HFF-Myc (cell line): ENCODE measurements around the gene CNOT3.

Experiments used
- DNase-seq: peaks from one replicate; pipeline ENCODE4 v3.0.0-alpha.2; 2011; ENCODE audit warnings: low read depth; ENCODE audit errors: extremely low read depth
- H3K4me3 ChIP-seq: replicated peaks from 2 replicates; pipeline ENCODE4 v1.5.1; 2011; ENCODE audit warnings: low read depth, mild to moderate bottlenecking, control low read depth, low read length
- TF ChIP-seq, protein P1 (sequence below): IDR thresholded peaks from 2 replicates; pipeline ENCODE4 v1.5.1; 2012; ENCODE audit warnings: mild to moderate bottlenecking, low read depth, low read length, control low read depth; ENCODE audit errors: missing control alignments

The CNOT3 gene

DNA sequence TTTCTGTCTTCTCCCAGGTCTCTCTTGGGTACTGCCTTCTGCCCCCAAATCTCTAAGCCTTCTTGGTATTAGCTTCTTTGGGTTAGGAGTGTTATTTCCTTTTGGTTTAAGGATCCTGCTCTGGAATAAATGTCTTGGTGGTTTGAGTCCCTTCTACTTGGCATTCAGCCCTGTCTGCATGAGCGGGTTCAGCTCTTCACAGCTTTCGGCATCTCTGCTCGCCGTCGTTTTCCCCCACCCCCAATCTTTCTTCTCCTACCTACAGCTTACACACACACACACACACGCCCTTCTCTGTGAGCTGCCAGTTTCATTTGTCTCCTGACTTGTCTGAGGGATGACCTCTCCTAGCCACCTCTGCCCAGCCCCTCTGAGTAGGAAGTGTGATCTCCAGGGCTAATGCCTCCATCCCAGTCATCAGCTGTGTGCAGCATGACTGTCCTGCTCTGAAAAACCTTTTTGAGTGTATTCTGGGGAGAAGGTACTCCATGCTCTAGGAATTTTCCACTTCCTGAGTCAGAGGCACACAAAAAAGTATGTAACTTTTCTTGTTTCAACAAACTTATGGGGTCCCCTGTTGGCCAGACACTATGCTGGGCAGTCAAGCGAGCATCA is 4.7 kb downstream of the CNOT3 start:
- no peak for DNase-seq
- TF ChIP-seq, protein P1, sequence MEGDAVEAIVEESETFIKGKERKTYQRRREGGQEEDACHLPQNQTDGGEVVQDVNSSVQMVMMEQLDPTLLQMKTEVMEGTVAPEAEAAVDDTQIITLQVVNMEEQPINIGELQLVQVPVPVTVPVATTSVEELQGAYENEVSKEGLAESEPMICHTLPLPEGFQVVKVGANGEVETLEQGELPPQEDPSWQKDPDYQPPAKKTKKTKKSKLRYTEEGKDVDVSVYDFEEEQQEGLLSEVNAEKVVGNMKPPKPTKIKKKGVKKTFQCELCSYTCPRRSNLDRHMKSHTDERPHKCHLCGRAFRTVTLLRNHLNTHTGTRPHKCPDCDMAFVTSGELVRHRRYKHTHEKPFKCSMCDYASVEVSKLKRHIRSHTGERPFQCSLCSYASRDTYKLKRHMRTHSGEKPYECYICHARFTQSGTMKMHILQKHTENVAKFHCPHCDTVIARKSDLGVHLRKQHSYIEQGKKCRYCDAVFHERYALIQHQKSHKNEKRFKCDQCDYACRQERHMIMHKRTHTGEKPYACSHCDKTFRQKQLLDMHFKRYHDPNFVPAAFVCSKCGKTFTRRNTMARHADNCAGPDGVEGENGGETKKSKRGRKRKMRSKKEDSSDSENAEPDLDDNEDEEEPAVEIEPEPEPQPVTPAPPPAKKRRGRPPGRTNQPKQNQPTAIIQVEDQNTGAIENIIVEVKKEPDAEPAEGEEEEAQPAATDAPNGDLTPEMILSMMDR: no peak
- no peak overlapping the region for H3K4me3 ChIP-seq

DNA sequence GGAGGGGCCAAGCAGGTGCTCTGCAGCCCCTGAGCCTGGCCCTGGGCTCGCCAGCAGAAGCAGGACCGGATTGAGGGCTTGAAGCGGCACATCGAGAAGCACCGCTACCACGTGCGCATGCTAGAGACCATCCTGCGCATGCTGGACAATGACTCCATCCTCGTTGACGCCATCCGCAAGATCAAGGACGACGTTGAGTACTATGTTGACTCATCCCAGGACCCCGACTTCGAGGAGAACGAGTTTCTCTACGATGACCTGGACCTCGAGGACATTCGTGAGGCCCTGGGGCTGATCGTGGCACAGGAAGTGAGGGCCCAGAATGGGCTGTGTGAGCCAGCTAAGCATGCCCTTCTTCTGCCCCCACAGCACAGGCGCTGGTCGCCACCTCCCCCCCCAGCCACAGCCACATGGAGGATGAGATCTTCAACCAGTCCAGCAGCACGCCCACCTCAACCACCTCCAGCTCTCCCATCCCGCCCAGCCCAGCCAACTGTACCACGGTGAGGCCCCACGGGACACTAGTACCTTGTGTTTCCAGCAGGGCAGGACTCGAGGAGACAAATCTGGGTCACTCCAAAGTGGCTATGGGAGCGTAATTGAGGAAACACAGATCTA is 8.1 kb downstream of the CNOT3 start:
- TF ChIP-seq, protein P1: no peak
- DNase-seq: no peak
- H3K4me3 ChIP-seq: no peak overlapping the region

DNA sequence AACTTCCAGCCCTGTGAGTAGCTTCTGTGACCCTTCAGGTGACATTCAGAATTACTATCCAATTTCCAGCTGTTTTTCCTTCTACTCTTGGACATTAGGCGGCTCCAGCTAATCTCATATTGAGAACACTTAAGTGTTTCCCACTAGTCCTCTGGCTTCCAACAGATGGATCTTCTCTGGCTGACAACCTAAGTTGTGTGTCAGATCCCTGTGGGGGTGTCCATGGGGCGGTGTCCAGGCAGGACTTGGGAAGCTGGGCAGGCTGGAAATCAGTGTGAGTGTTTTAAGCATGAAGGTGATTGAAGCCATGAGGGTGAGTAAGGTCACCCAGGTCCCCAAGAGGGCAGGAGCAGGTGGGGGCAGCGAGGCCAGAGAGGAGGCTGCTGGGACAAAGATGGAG is 10.1 kb downstream of the CNOT3 start:
- DNase-seq: no peak
- TF ChIP-seq, protein P1: no peak

DNA sequence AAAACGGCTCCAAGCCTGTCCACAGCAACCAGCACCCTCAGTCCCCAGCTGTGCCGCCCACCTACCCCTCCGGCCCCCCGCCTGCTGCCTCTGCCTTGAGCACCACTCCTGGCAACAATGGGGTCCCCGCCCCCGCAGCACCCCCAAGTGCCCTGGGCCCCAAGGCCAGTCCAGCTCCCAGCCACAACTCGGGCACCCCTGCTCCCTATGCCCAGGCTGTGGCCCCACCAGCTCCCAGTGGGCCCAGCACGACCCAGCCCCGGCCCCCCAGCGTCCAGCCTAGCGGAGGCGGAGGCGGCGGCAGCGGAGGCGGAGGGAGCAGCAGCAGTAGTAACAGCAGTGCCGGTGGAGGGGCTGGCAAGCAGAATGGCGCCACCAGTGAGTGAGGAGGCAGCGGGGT is 10.6 kb downstream of the CNOT3 start:
- TF ChIP-seq, protein P1: no peak
- no peak for DNase-seq
- no peak overlapping the region for H3K4me3 ChIP-seq

More for the DNA sequence above, 10.1 kb downstream of the CNOT3 start:
- no peak overlapping the region for H3K4me3 ChIP-seq

DNA sequence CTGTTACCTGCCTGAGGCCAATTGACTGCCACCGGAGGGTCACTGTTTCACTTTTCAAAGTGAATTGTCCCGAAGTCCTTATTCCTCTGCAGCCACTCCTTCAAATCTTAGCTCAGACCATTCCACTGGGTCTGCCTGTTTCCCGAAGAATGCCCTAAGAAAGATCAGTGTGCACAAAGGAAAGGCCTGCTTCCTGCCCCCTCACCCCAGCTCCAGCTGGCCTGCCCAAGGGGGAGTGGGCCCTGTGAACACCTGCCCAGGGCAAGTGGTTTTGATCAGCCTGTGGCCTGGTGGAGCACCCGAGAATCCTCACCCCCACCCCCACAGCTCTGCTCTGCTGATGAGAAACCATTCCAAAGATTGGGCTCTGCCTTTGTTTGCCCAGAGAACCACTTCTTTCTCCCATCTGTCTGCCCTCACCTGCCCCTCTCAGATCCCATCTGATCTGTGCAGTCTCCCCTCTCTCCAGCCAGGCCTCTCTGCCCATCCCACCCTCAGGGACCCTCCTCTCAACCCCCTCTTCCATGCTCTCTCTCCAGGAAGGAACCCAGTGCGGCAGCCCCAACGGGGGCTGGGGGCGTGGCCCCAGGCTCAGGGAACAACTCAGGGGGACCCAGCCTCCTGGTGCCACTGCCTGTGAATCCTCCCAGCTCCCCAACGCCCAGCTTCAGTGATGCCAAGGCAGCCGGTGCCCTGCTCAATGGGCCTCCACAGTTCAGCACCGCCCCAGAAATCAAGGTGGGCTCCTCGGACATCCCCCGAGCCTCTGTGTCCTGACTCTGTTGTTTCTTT is 11.7 kb downstream of the CNOT3 start:
- TF ChIP-seq, protein P1: no peak

DNA sequence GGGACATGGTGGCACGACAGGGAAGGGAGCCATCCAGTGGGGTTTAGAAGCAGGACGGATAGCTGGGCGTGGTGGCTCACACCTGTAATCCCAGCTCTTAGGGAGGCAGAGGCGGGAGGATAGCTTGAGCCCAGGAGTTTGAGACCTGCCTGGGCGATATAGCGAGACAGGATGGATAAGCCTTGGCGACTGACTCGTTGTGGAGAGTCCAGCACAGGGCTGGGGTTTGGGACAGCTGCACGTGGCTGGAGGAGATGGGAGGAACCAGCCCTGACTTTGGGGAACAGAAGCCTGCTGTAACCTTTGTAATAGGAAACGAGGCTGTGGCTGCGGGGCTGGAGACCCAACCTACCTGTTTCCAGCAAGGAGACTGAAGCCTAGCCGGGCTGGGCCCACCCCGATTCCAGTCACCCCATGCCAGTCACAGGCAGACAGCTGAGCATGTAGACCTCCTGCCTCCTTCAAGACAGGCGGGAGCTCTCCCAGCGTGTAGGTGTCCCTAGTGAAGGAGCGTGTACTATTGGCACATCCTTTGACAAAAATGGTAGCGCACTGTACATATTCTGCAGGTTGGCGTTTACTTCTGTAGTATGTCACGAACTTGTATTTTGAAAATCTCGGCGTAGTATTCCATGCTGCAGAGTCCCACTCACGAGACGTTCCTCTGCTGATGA is 13.9 kb downstream of the CNOT3 start:
- no peak for DNase-seq
- TF ChIP-seq, protein P1: no peak
- no peak overlapping the region for H3K4me3 ChIP-seq

More for the DNA sequence above, 11.7 kb downstream of the CNOT3 start:
- no peak for DNase-seq
- no peak overlapping the region for H3K4me3 ChIP-seq
